Keratinocyte (primary cell): ENCODE results near the gene PYCR2. TPM values are rescaled to one million over a fixed set of nuclear protein-coding genes. Genes with fewer than 3 reads are reported as not detected.

Source experiments
- DNase-seq: peaks from one replicate; pipeline ENCODE4 v3.0.0-alpha.2; 2011; ENCODE audit warnings: low read depth, missing footprints, low spot score
- FAIRE-seq: peaks from 2 replicates; lab custom pipeline; 2011; peaks lifted over from hg19 to GRCh38; lab: Jason Lieb, UNC
- H2AFZ ChIP-seq: 2 replicates; pipeline ENCODE4 v1.6.0; 2012; ENCODE audit warnings: low read length, control low read depth, inconsistent platforms; ENCODE audit not compliant: control insufficient read depth
- H3K27ac ChIP-seq: 2 replicates; pipeline ENCODE4 v1.5.1; 2011; ENCODE audit warnings: low read length; ENCODE audit not compliant: control insufficient read depth, insufficient read depth
- H3K27me3 ChIP-seq: 3 replicates; pipeline ENCODE4 v1.6.0; 2011; ENCODE audit warnings: low read length; ENCODE audit not compliant: control insufficient read depth, insufficient read depth; ENCODE audit errors: extremely low read depth
- H3K36me3 ChIP-seq, 2 experiments: 2 replicates in 1 of 2; 3 replicates in 1 of 2; pipeline ENCODE4 v1.5.1; 2011; ENCODE audit warnings: low read length in 2 of 2, mild to moderate bottlenecking in 1 of 2; ENCODE audit not compliant: control insufficient read depth in 2 of 2, insufficient read depth in 2 of 2; ENCODE audit errors: extremely low read depth in 1 of 2
- H3K4me1 ChIP-seq: 3 replicates; pipeline ENCODE4 v1.5.1; 2011; ENCODE audit warnings: low read length; ENCODE audit not compliant: control insufficient read depth, insufficient read depth; ENCODE audit errors: extremely low read depth
- H3K4me2 ChIP-seq: 3 replicates; pipeline ENCODE4 v1.6.0; 2011; ENCODE audit warnings: low read depth, low read length; ENCODE audit not compliant: control insufficient read depth, insufficient read depth; ENCODE audit errors: extremely low read depth
- H3K4me3 ChIP-seq, 3 experiments: fragments of 200-600 bp in 1 of 3; sonication (generic) in 1 of 3; 2 replicates in 2 of 3; 3 replicates in 1 of 3; pipeline ENCODE4 v1.5.1; 2011 to 2016; ENCODE audit warnings: low read length in 3 of 3, mild to moderate bottlenecking in 3 of 3, control low read depth in 2 of 3, inconsistent platforms in 1 of 3, low read depth in 1 of 3, mixed read lengths in 1 of 3, mixed run types in 1 of 3, moderate library complexity in 1 of 3; ENCODE audit not compliant: control insufficient read depth in 2 of 3, insufficient read depth in 2 of 3; ENCODE audit errors: extremely low read depth in 1 of 3
- H3K79me2 ChIP-seq: 2 replicates; pipeline ENCODE4 v1.6.0; 2012; ENCODE audit warnings: low read length; ENCODE audit not compliant: control insufficient read depth, insufficient read depth
- H3K9ac ChIP-seq: 3 replicates; pipeline ENCODE4 v1.6.0; 2011; ENCODE audit warnings: low read length; ENCODE audit not compliant: control insufficient read depth, insufficient read depth; ENCODE audit errors: extremely low read depth
- H3K9me1 ChIP-seq: 3 replicates; pipeline ENCODE4 v1.6.0; 2011; ENCODE audit warnings: low read length; ENCODE audit not compliant: control insufficient read depth, insufficient read depth; ENCODE audit errors: extremely low read depth
- H3K9me3 ChIP-seq: 2 replicates; pipeline ENCODE4 v1.5.1; 2012; ENCODE audit warnings: low read depth, low read length; ENCODE audit not compliant: control insufficient read depth
- H4K20me1 ChIP-seq: 3 replicates; pipeline ENCODE4 v1.6.0; 2011; ENCODE audit warnings: low read length; ENCODE audit not compliant: control insufficient read depth, insufficient read depth; ENCODE audit errors: extremely low read depth
- EZH2 ChIP-seq: IDR thresholded peaks from one replicate; pipeline ENCODE4 v1.6.1; 2012; ENCODE audit warnings: inconsistent platforms, mild to moderate bottlenecking, low read length, moderate library complexity
- dilution Hi-C: fragments of 300-500 bp; cut with MboI; formaldehyde crosslinking; loops from one replicate; pipeline ENCODE4 v1.7.0; 2020; ENCODE audit warnings: low sequenced_read_pairs; ENCODE audit not compliant: extremely low pct_ligation_motif_present
- polyA plus RNA-seq, 5 experiments: library from polyadenylated mRNA; depleted of rRNA in 3 of 5; stranded (reverse) in 3 of 5; stranded (forward) in 1 of 5; unstranded in 1 of 5; fragments of >200 nt; gene quantifications; 1 replicate in 1 of 5; 2 replicates in 3 of 5; 3 replicates in 1 of 5; pipeline versions ENCODE4 v1.2.1 to v1.2.3, GENCODE V29; 2011 to 2012; ENCODE audit warnings: missing spikeins in 2 of 5, low read depth in 1 of 5, low replicate concordance in 1 of 5
- TF ChIP-seq, protein P1 (sequence below), 3 experiments: IDR thresholded peaks in 1 of 3; conservative IDR thresholded peaks in 1 of 3; optimal IDR thresholded peaks in 1 of 3; 2 replicates in 2 of 3; 3 replicates in 1 of 3; pipeline versions ENCODE3 to v1.5.1; 2011; ENCODE audit warnings: low read length in 3 of 3, mild to moderate bottlenecking in 3 of 3, moderate library complexity in 2 of 3, control low read depth in 1 of 3, inconsistent platforms in 1 of 3; ENCODE audit not compliant: insufficient read depth in 2 of 3; ENCODE audit errors: extremely low read depth in 1 of 3

PYCR2 gene
- polyA plus RNA-seq, 1 donor (not counting 4 experiments of a cell fraction or from before 2014, with no cell fraction given), result 45.5 TPM

DNA sequence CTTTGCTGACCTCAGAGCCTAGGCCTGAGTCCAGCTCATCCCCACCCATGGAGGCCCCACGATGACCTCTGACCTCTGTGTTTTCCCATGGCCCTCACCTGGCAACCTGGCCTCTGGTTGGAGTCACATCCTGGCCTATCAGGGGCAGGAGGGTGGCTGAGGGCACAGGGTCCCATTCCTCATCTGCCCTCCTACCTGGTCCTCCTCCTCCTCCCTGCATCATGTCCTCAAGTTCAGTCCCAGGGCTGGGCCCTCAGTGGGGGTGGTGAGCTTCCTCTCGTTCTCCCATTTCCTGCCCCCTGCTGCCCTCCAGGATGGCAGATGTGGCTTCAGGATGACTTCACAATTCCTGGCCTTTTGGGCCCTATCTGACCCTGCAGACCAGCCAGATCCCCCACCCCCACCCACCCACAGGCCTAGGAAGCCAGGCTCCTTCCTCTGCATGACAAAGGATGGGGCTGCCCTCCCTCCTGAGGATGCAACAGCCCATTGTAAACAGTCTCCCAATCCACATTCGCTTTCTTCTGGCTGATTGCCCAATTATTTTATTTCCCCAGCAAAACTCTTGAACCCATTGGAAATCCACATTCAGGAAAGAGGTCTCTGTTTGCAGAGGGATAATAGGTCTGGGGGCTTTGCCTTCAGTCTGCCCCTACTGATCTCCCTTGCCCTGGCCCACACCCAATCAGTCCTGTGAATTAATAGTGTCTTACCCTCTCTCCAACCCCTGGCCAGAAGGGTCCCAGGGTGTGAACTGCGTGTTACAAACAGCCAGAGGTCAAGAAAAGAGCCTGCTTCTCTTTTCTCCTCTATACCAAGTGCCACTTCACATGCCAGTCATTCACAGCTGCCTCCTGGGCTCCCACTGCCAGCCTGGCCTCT lies 24.8 kb downstream of the PYCR2 start:
- Histone ChIP-seq H3K4me2 (no peak overlapping the region), H3K9me3 (no peaks in the 10 kb centered on the region), H3K79me2 (no peaks in the 10 kb centered on the region), H3K9ac (no peak overlapping the region), H3K27me3 (no peaks in the 10 kb centered on the region), H2AFZ (no peak overlapping the region), H3K4me1 (peaks cover 10% of the 10 kb centered on the region), H3K27ac (no peak overlapping the region), H3K4me3 (no peak overlapping the region), H3K36me3 (no peaks in the 10 kb centered on the region), H4K20me1 (no peaks in the 10 kb centered on the region), H3K9me1 (no peaks in the 10 kb centered on the region)
- FAIRE-seq, result no peak
- TF ChIP-seq, protein P1, sequence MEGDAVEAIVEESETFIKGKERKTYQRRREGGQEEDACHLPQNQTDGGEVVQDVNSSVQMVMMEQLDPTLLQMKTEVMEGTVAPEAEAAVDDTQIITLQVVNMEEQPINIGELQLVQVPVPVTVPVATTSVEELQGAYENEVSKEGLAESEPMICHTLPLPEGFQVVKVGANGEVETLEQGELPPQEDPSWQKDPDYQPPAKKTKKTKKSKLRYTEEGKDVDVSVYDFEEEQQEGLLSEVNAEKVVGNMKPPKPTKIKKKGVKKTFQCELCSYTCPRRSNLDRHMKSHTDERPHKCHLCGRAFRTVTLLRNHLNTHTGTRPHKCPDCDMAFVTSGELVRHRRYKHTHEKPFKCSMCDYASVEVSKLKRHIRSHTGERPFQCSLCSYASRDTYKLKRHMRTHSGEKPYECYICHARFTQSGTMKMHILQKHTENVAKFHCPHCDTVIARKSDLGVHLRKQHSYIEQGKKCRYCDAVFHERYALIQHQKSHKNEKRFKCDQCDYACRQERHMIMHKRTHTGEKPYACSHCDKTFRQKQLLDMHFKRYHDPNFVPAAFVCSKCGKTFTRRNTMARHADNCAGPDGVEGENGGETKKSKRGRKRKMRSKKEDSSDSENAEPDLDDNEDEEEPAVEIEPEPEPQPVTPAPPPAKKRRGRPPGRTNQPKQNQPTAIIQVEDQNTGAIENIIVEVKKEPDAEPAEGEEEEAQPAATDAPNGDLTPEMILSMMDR (optimal IDR thresholded peaks at IDR 0.05 in 1 of 3, IDR thresholded peaks at IDR 0.05 in 1 of 3, conservative IDR thresholded peaks at IDR 0.05 in 1 of 3; ENCODE audit: extremely low read depth in 1 of 3, insufficient read depth in 2 of 3, low read length in 3 of 3), result no peak
- no peak for TF ChIP-seq EZH2
- no peak for DNase-seq
- dilution Hi-C loops, result no loop called here

DNA sequence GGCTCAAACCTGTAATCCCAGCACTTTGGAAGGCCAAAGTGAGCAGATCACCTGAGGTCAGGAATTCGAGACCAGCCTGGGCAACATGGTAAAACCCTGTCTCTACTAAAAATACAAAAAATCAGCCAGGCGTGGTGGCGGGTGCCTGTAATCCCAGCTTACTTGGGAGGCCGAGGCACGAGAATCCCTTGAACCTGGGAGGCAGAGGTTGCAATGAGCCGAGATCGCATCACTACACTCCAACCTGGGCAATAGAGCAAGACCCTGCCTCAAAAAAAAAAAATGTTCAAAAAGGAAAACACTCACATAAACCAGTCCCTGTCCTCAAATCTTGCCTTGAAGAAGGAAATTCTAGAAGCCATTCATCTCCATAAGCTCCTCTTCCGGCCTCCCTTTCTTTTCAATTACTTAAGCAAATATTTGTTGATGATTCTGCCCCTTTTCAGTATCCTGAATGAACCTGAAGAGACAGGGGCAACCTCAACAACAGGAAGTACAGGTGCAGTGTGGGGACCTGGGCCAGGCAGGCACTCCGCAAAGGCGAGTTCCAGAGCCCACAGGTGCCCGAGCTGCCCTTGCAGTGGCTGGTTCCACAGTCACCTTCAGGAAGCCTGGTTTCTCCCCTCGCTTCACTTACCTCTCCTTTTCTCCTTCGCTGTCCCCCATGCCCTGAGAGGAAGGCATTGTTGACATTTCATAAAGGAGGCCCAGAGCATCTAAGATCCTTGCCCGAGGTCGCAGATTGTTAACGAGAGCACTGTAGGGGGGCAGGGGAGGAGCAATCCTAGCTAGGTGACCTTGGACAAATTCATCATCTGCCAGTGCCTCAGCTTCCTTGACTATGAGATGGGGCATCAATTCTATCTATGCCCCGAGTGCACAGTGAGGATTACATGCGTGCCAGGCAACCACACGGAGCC lies 26.2 kb downstream of the PYCR2 start:
- dilution Hi-C loops, result no loop called here
- Histone ChIP-seq H3K9me1 (no peaks in the 10 kb centered on the region), H4K20me1 (no peaks in the 10 kb centered on the region), H3K27ac (peak overlapping the region; percentile 24), H3K4me3 (no peak overlapping the region), H3K4me2 (peak overlapping the region; percentile 41), H3K79me2 (no peaks in the 10 kb centered on the region), H3K27me3 (no peaks in the 10 kb centered on the region), H3K9ac (peak overlapping the region; percentile 34), H2AFZ (no peak overlapping the region), H3K9me3 (no peaks in the 10 kb centered on the region), H3K4me1 (peaks cover 10% of the 10 kb centered on the region), H3K36me3 (no peaks in the 10 kb centered on the region)
- TF ChIP-seq, protein P1 (optimal IDR thresholded peaks at IDR 0.05 in 1 of 3, IDR thresholded peaks at IDR 0.05 in 1 of 3, conservative IDR thresholded peaks at IDR 0.05 in 1 of 3; ENCODE audit: extremely low read depth in 1 of 3, insufficient read depth in 2 of 3, low read length in 3 of 3), result no peak
- TF ChIP-seq EZH2, result no peak
- FAIRE-seq (no peak), DNase-seq (no peak)
